Activated CD8-positive, alpha-beta memory T cell treated with anti-CD3 and anti-CD28 coated beads, Interleukin-2, amount 50 U/mL, for 1 hour (primary cell): ENCODE data around the gene TAAR6.
"Not testable (repeated sequence)": the region's sequence is repeated elsewhere in the genome, so short reads cannot be mapped to it uniquely, and the experiment has no call there.

ENCODE experiments used
- DNase-seq: peaks from one replicate; pipeline ENCODE4 v3.0.0-alpha.2; 2020; ENCODE audit errors: extremely low read depth

TAAR6 gene

DNA sequence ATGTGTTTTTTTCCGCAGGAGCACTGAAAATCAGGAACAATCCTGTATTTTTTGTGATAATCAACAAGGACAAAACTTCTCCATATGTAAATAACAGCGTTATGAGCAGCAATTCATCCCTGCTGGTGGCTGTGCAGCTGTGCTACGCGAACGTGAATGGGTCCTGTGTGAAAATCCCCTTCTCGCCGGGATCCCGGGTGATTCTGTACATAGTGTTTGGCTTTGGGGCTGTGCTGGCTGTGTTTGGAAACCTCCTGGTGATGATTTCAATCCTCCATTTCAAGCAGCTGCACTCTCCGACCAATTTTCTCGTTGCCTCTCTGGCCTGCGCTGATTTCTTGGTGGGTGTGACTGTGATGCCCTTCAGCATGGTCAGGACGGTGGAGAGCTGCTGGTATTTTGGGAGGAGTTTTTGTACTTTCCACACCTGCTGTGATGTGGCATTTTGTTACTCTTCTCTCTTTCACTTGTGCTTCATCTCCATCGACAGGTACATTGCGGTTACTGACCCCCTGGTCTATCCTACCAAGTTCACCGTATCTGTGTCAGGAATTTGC, at the start of gene TAAR6:
Gene TAAR6, plus strand, starts transcription at position 102 of the 557 bp plus-strand sequence. Its CDS starts 0 bp downstream, at position 102.
- DNase-seq: no peak

GRCh38 chr6:132520953-132521352, 49.2 kb upstream of the TAAR6 start:
- no peak for DNase-seq

- no peak for DNase-seq
These were observed 45.5 kb upstream of the TAAR6 start for GRCh38 chr6:132524646-132525045.

DNA sequence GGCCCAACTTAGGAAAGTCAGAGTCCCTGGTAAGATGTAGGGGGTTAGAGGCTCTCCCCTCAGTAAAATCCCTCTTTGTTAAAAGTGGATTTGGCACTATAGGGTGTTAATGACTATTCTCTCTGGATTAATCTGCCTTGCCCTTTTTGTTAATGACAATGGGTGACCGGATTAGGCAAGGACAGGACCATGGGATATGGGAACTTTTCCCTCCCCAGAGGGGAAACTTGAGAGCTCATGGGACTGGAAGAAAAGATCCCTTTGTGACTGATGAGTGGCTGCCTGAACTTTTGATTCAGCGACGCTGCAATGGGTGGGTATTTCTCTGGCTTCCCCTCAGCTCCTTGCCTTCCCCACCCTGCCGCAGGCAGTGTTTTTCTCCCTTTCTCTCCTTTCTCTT, 44.3 kb upstream of the TAAR6 start:
- DNase-seq: no peak

GRCh38 chr6:132526461-132526860, 43.7 kb upstream of the TAAR6 start:
- DNase-seq: no peak

DNA sequence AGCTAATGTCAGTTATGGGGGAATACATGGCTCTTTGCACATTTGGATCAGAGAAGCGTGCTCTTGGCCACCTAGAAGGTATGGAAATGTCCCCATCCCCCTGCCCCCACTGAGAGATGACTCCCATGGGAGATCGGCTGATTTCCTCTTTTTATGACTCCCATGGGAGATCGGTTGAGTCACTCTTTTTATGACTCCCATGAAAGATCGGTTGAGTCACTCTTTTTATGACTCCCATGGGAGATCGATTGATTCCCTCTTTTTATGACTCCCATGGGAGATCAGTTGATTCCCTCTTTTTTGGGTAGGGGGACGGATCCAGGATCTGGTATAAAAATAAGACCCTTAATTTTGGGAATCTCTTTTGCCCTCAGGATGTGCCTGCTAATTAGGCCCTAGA, 42.3 kb upstream of the TAAR6 start:
- DNase-seq: no peak

DNA sequence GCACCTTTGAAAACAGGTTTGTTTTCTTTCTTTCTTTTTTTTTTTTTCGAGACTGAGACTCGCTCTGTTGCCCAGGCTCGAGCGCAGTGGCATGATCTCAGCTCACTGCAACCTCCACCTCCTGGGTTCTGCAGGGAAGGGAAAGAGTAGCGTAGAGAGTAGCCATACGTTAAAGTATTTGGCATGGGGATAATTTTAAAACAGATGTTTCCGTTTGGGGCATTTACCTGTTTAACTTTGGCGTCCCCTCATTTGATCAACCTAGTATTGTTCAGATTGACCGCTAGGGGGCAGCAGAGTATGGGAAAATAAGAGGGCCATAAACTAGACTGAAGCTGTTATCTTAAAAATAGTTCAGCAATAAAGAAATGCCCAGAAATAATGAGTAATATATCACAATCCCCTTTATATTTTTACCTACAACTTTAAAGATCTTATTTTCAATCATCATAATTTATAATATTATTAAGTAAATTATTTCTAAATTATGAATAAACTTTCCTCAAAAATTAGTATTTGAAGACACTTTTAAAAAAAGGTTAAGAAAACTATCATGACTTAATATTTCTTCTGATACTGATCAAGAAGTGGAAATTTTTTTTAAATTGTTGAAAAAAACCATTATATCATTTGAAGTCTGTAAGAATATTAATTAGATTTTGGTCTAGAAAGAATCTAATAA, 39.7 kb upstream of the TAAR6 start:
- DNase-seq: peak; percentile 50

DNA sequence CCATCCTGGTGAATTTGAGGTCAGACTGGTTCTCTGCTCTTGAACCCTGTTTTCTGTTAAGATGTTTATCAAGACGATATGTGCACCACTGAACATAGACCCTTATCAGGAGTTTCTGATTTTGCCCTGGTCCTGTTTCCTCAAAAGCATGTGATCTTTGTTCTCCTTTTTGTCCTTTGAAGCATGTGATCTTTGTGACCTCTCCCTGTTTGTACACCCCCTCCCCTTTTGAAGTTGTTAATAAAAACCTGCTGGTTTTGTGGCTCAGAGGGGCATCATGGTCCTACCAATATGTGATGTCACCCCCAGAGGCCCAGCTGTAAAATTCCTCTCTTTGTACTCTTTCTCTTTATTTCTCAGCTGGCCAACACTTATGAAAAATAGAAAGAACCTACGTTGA, 35.6 kb upstream of the TAAR6 start:
- DNase-seq: not testable (repeated sequence)

DNA sequence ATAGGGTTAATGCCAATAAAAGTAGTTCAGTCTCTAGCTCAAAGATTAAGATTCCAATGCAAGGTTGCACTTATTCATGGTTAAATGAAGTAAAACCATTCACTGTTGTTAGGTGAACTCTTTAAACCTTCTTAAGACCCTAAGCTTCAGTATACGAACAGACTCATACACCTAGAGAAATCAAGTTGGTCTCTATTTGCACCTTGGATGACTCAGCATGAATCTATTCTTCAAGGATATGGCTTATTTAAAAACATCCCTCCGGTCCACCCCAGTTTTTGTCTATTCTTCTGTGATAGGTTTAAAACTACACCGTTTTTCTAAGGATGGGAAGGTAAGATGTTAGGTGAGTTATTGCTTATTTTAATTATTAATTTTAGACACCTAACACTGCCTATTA, 33.0 kb upstream of the TAAR6 start:
- DNase-seq: no peak

DNA sequence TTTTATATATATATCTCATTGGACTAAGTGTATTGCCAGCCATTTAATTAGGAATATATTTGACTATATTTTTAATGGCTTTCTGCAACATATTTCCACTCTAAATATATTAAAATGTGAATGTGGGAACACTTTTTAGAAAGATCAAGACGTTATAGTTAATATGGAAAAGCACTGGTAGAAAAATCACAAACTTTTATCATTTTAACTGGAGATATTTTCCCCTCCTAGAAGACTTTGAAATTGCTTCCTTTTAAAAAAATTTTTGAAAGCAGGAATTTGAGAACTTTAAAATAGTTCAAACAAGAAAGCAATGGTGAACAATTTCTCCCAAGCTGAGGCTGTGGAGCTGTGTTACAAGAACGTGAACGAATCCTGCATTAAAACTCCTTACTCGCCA, 32.1 kb upstream of the TAAR6 start, which contains the start of gene TAAR9:
Gene TAAR9, plus strand, starts transcription at position 301 of the 400 bp plus-strand sequence. Its CDS starts 13 bp downstream, at position 314.
- DNase-seq: no peak

GRCh38 chr6:132544826-132545225, 25.3 kb upstream of the TAAR6 start:
- no peak for DNase-seq

DNA sequence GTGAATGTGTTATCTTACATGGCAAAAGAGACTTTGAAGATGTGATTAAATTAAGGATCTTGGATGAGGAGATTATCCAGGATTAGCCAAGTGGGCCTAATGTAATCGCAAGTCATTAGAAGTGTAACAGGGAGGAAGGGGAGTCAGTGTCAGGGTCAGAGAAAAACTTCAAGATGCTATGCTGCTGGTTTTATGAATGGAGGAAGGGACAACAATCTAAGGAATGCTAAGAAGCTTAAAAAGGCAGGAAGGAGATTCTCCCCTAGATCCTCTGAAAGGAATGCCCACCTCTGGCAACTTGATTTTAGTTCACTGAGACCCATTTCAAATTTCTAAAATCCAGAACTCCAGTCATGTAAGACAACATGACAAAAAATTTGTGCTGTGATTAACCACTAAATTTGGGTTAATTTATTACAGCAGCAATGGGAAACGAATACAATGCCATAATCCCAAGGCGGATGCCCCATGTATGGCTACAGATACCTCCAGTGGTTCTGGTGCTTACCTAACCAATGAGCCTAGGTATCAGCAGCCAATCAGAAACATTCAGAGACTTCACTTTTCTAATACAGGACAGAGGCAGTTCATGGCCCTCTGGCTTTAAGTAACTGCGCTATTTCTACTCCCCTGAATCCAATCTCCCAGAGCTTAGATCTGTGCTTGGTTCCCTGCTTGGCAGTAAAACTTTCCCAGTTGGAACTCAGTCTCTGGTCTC, 21.2 kb upstream of the TAAR6 start:
- no peak for DNase-seq

GRCh38 chr6:132551214-132551613, 18.9 kb upstream of the TAAR6 start:
- DNase-seq: no peak

DNA sequence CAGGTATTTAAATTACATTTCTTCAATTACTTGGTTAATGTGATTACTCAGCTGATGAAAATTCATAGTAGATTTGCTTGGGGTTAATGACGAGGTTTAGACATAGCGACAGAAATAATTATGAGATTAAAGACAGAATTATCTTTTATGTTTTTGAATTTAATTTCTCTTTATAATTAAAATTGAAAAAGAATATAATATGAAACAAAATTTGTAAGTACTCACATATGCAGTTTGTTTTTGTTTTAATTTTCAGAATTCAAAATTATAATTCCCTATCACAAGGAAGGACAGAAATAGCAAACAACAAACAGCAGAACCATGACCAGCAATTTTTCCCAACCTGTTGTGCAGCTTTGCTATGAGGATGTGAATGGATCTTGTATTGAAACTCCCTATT, 17.8 kb upstream of the TAAR6 start, which contains the start of gene TAAR8:
Gene TAAR8, plus strand, starts transcription at position 301 of the 400 bp plus-strand sequence. Its CDS starts 21 bp downstream, at position 322.
- DNase-seq: no peak

- not testable (repeated sequence) for DNase-seq
These were observed 10.0 kb upstream of the TAAR6 start for GRCh38 chr6:132560087-132560486.

- DNase-seq: no peak
These were observed 3.7 kb upstream of the TAAR6 start for GRCh38 chr6:132566404-132566803.

- no peak for DNase-seq
These were observed 2.6 kb upstream of the TAAR6 start for GRCh38 chr6:132567566-132567965.

- no peak for DNase-seq
These were observed 1.5 kb upstream of the TAAR6 start for GRCh38 chr6:132568611-132569010.

- DNase-seq: no peak
These were observed 952 bp upstream of the TAAR6 start for GRCh38 chr6:132569170-132569569.

GRCh38 chr6:132571774-132572173, 1.7 kb downstream of the TAAR6 start:
- DNase-seq: no peak

DNA sequence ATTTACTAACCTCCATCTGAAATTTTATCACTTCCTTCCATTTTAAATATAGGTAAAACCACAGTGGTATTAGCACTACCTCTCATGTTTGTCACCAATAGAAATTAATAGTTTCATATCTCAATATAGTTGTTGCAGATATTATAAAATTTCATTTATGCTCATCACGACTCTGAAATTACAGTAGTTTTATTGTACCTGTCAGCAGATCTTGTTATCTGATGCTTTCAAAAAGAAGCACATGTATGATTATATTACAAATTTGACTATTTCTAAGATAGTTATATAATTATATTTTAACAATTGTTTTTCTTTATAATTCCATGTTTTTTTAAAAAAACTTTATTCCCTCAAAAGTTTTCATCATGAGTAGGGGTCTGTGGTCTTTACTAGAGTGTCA, 14.6 kb downstream of the TAAR6 start:
- no peak for DNase-seq

DNA sequence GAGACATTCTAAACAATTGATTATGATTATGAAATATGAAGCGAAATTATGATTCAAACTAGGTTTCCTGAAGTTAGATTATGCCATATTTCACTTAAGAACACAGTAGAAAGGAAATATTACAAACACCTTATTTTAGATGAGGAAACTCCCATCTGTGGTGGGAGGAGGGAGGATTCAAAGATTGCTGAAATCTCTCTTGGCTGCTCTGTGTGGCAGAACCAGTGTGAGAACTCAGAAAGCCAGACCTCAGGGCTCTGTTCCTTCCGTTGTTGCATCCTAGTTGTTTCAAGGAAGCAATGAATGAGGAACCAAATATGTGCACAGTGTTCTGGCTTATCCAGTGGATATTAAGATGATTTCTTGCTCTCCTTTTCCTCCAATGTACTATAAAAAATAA, 17.3 kb downstream of the TAAR6 start:
- DNase-seq: no peak

DNA sequence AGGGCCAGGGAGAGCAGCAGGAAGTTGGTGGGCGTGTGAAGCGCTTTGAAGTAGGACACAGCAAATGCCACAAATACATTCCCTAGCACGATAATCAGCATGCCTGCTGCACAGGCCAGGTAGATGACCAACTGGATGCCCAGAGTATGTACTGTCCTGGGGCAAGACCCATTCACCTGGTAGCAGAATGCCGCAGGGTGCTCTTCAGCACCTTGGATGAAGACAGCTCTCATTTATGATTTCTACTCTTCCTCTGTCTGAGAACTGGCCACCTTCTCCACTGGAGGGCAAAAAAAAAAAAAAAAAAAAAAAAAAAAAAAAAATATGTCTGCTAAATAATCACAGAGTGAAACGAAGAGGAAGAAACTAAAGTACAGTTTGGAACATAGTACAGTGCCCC, 19.3 kb downstream of the TAAR6 start, which contains the start of gene TAAR5:
Gene TAAR5, minus strand, starts transcription at position 288 of the 400 bp plus-strand sequence. Its CDS starts 55 bp downstream, at position 233.
- DNase-seq: no peak
